Fibroblast of lung (primary cell): ENCODE data around the gene LRP1-AS. TPM values are rescaled to one million over a fixed set of nuclear protein-coding genes. Genes with fewer than 3 reads are reported as not detected.

Source experiments
- DNase-seq, 2 donors: peaks; one replicate each; pipeline versions ENCODE4 v3.0.0 to v3.0.0-alpha.2; 2010; ENCODE audit warnings: low read depth in 2 of 2
- H2AFZ ChIP-seq: 2 replicates; pipeline ENCODE4 v1.5.1; 2012; ENCODE audit warnings: low read length, control low read depth, inconsistent platforms
- H3K27ac ChIP-seq: 2 replicates; pipeline ENCODE4 v1.5.1; 2011; ENCODE audit warnings: low read length, control low read depth; ENCODE audit not compliant: insufficient read depth
- H3K27me3 ChIP-seq: 2 replicates; pipeline ENCODE4 v1.5.1; 2011; ENCODE audit warnings: mild to moderate bottlenecking, low read length; ENCODE audit not compliant: control insufficient read depth, insufficient read depth
- H3K36me3 ChIP-seq: 2 replicates; pipeline ENCODE4 v1.5.1; 2011; ENCODE audit warnings: low read length; ENCODE audit not compliant: control insufficient read depth, insufficient read depth
- H3K4me1 ChIP-seq: 2 replicates; pipeline ENCODE4 v1.5.1; 2011; ENCODE audit warnings: low read length; ENCODE audit not compliant: control insufficient read depth, insufficient read depth; ENCODE audit errors: extremely low read depth
- H3K4me2 ChIP-seq: 2 replicates; pipeline ENCODE4 v1.5.1; 2011; ENCODE audit warnings: low read length, control low read depth; ENCODE audit not compliant: insufficient read depth; ENCODE audit errors: extremely low read depth
- H3K4me3 ChIP-seq, 4 experiments: fragments of 200-600 bp in 1 of 4; sonication (generic) in 1 of 4; replicated peaks in 1 of 4; 2 replicates each; pipeline ENCODE4 v1.5.1; 2011 to 2016; ENCODE audit warnings: low read length in 4 of 4, low read depth in 3 of 4, mild to moderate bottlenecking in 3 of 4, control low read depth in 2 of 4, inconsistent platforms in 1 of 4, mixed read lengths in 1 of 4; ENCODE audit not compliant: insufficient read depth in 1 of 4; ENCODE audit errors: control extremely low read depth in 1 of 4
- H3K79me2 ChIP-seq: 2 replicates; pipeline ENCODE4 v1.5.1; 2012; ENCODE audit warnings: mild to moderate bottlenecking, low read length, inconsistent platforms; ENCODE audit not compliant: control insufficient read depth, insufficient read depth
- H3K9ac ChIP-seq: 2 replicates; pipeline ENCODE4 v1.5.1; 2011; ENCODE audit warnings: mild to moderate bottlenecking, low read length, control low read depth; ENCODE audit not compliant: insufficient read depth
- H3K9me3 ChIP-seq: 2 replicates; pipeline ENCODE4 v1.5.1; 2012; ENCODE audit warnings: low read depth, low read length; ENCODE audit not compliant: control insufficient read depth, insufficient read depth
- H4K20me1 ChIP-seq: 2 replicates; pipeline ENCODE4 v1.5.1; 2011; ENCODE audit warnings: low read length; ENCODE audit not compliant: control insufficient read depth, insufficient read depth; ENCODE audit errors: extremely low read depth
- CTCF ChIP-seq, 2 donors: IDR thresholded peaks in 1 of 2; conservative IDR thresholded peaks in 1 of 2; 1 replicate in 1 of 2; 2 replicates in 1 of 2; pipeline ENCODE4 v1.5.1; 2011 to 2012; ENCODE audit warnings: low read length in 2 of 2, control low read depth in 1 of 2, inconsistent platforms in 1 of 2, low read depth in 1 of 2, mild to moderate bottlenecking in 1 of 2
- EZH2 ChIP-seq: IDR thresholded peaks from 2 replicates; pipeline ENCODE4 v1.5.1; 2012; ENCODE audit warnings: low read length, control low read depth, mild to moderate bottlenecking; ENCODE audit errors: missing control alignments
- polyA plus RNA-seq, 2 donors: library from polyadenylated mRNA; depleted of rRNA in 1 of 2; stranded (reverse) in 1 of 2; unstranded in 1 of 2; fragments of >200 nt; gene quantifications; 2 replicates each; pipeline ENCODE4 v1.2.1, GENCODE V29; 2011 to 2012; ENCODE audit warnings: missing spikeins in 1 of 2
- total RNA-seq: library from RNA; depleted of rRNA; stranded (reverse); fragments of >200 nt; gene quantifications from 2 replicates; pipeline ENCODE4 v1.2.1, GENCODE V29; 2014

The LRP1-AS gene
- total and polyA plus RNA-seq, 2 donors (not counting 1 experiment from before 2014, with no cell fraction given) = not detected

GRCh38 chr12:57095440-57095839 is 52.0 kb downstream of the LRP1-AS start:
- Histone ChIP-seq H3K9ac (no peak overlapping the region), H3K4me2 (no peak overlapping the region), H3K79me2 (peaks cover 33% of the 10 kb centered on the region), H3K27me3 (no peaks in the 10 kb centered on the region), H3K36me3 (peaks cover 48% of the 10 kb centered on the region), H3K4me1 (peaks cover 22% of the 10 kb centered on the region), H3K9me3 (no peaks in the 10 kb centered on the region), H2AFZ (no peak overlapping the region), H3K27ac (no peak overlapping the region), H3K4me3 (no peak overlapping the region), H4K20me1 (no peaks in the 10 kb centered on the region)
- no peak for DNase-seq
- no peak for TF ChIP-seq EZH2
- no peak for TF ChIP-seq CTCF (conservative IDR thresholded peaks at IDR 0.05 in 1 of 2, IDR thresholded peaks at IDR 0.05 in 1 of 2; ENCODE audit: low read depth in 1 of 2, low read length in 2 of 2)

Other genes with a start within 250 kb of the LRP1-AS start
- not detected in 2 replicates for gene SDR9C7, start 213.2 kb downstream of the LRP1-AS start, total RNA-seq
- gene SDR9C7, start 213.2 kb downstream of the LRP1-AS start, polyA plus RNA-seq = not detected in 2 replicates
- gene RDH16, start 190.0 kb downstream of the LRP1-AS start, total RNA-seq = 0.17 and 0.26 TPM in 2 replicates
- gene RDH16, start 190.0 kb downstream of the LRP1-AS start, polyA plus RNA-seq = 0.02 TPM in 1 of 2 replicates, not detected in the other
- 3.8 and 4.1 TPM in 2 replicates for gene ZBTB39, start 141.1 kb downstream of the LRP1-AS start, total RNA-seq
- gene ZBTB39, start 141.1 kb downstream of the LRP1-AS start, polyA plus RNA-seq = 3.2 and 3.9 TPM in 2 replicates
- 0.17 TPM in 1 of 2 replicates, not detected in the other for gene TAC3, start 131.1 kb downstream of the LRP1-AS start, total RNA-seq
- gene TAC3, start 131.1 kb downstream of the LRP1-AS start, polyA plus RNA-seq = 0.36 and 0.54 TPM in 2 replicates
- 0.17 and 0.26 TPM in 2 replicates for gene MYO1A, start 97.5 kb downstream of the LRP1-AS start, total RNA-seq
- gene MYO1A, start 97.5 kb downstream of the LRP1-AS start, polyA plus RNA-seq = 0.01 TPM in 1 of 2 replicates, not detected in the other
- 7.7 and 8.4 TPM in 2 replicates for gene NEMP1, start 68.8 kb downstream of the LRP1-AS start, total RNA-seq
- 11.1 and 17.6 TPM in 2 replicates for gene NEMP1, start 68.8 kb downstream of the LRP1-AS start, polyA plus RNA-seq
- gene NAB2, start 58.5 kb downstream of the LRP1-AS start, total RNA-seq = 39.6 and 62.7 TPM in 2 replicates
- 31.3 and 34.6 TPM in 2 replicates for gene NAB2, start 58.5 kb downstream of the LRP1-AS start, polyA plus RNA-seq
- 90.4 and 103 TPM in 2 replicates for gene STAT6, start 36.3 kb downstream of the LRP1-AS start, total RNA-seq
- gene STAT6, start 36.3 kb downstream of the LRP1-AS start, polyA plus RNA-seq = 116 and 123 TPM in 2 replicates
- gene LRP1, start 19.1 kb downstream of the LRP1-AS start, total RNA-seq = 377 and 464 TPM in 2 replicates
- 92.2 and 96.9 TPM in 2 replicates for gene LRP1, start 19.1 kb downstream of the LRP1-AS start, polyA plus RNA-seq
- 0.50 and 1.0 TPM in 2 replicates for gene NXPH4, start 69.2 kb upstream of the LRP1-AS start, total RNA-seq
- gene NXPH4, start 69.2 kb upstream of the LRP1-AS start, polyA plus RNA-seq = 0.30 and 1.9 TPM in 2 replicates
- gene SHMT2, start 82.1 kb upstream of the LRP1-AS start, total RNA-seq = 358 and 380 TPM in 2 replicates
- gene SHMT2, start 82.1 kb upstream of the LRP1-AS start, polyA plus RNA-seq = 139 and 154 TPM in 2 replicates
- gene STAC3, start 103.6 kb upstream of the LRP1-AS start, total RNA-seq = 0.26 and 0.33 TPM in 2 replicates
- 0.18 and 0.33 TPM in 2 replicates for gene STAC3, start 103.6 kb upstream of the LRP1-AS start, polyA plus RNA-seq